Karpas-422 (cell line): ENCODE data around the gene CFAP210. TPM values are rescaled to one million over a fixed set of nuclear protein-coding genes. Genes with fewer than 3 reads are reported as not detected.
"Not testable (repeated sequence)": the region's sequence is repeated elsewhere in the genome, so short reads cannot be mapped to it uniquely, and the experiment has no call there.

ENCODE experiments used
- DNase-seq: peaks from one replicate; pipeline ENCODE4 v3.0.0-alpha.2; 2015
- H2AFZ ChIP-seq: fragments of 200-600 bp; sonication (generic); 2 replicates; pipeline ENCODE4 v1.6.1; 2014; ENCODE audit warnings: antibody characterized with exemption, low read length, mixed read lengths
- H3K27ac ChIP-seq: fragments of 200-600 bp; sonication (generic); 2 replicates; pipeline ENCODE4 v1.5.1; 2014; ENCODE audit warnings: mild to moderate bottlenecking, low read length, moderate library complexity
- H3K27me3 ChIP-seq: fragments of 200-600 bp; sonication (generic); 2 replicates; pipeline ENCODE4 v1.6.1; 2014; ENCODE audit warnings: low read length, mixed read lengths
- H3K36me3 ChIP-seq: fragments of 200-600 bp; sonication (generic); 2 replicates; pipeline ENCODE4 v1.6.1; 2014; ENCODE audit warnings: low read length, mixed read lengths; ENCODE audit not compliant: insufficient read depth
- H3K4me1 ChIP-seq: fragments of 200-600 bp; sonication (generic); 2 replicates; pipeline ENCODE4 v1.6.1; 2014; ENCODE audit warnings: mild to moderate bottlenecking, low read length, mixed read lengths
- H3K4me2 ChIP-seq: fragments of 200-600 bp; sonication (generic); 2 replicates; pipeline ENCODE4 v1.6.1; 2014; ENCODE audit warnings: low read length, low read depth, mild to moderate bottlenecking; ENCODE audit not compliant: poor library complexity, severe bottlenecking
- H3K4me3 ChIP-seq: fragments of 200-600 bp; sonication (generic); 2 replicates; pipeline ENCODE4 v1.5.1; 2014; ENCODE audit warnings: mild to moderate bottlenecking, antibody characterized with exemption, low read length, mixed read lengths
- H3K79me2 ChIP-seq: fragments of 200-600 bp; sonication (generic); 2 replicates; pipeline ENCODE4 v1.6.1; 2014; ENCODE audit warnings: mild to moderate bottlenecking, low read length, mixed read lengths
- H3K9ac ChIP-seq: fragments of 200-600 bp; sonication (generic); 2 replicates; pipeline ENCODE4 v1.6.0; 2014; ENCODE audit warnings: low read length
- H3K9me2 ChIP-seq: fragments of 200-600 bp; sonication (generic), shearing (Covaris generic); replicated peaks from 2 replicates; pipeline ENCODE4 v1.6.0; 2014; ENCODE audit warnings: mild to moderate bottlenecking, low read length, moderate library complexity; ENCODE audit not compliant: insufficient read depth
- H3K9me3 ChIP-seq: fragments of 300-700, 200-600 bp; sonication (generic); 2 replicates; pipeline ENCODE4 v1.6.1; 2014; ENCODE audit warnings: low read length, mixed read lengths
- H4K20me1 ChIP-seq: fragments of 200-600 bp; sonication (generic); 2 replicates; pipeline ENCODE4 v1.6.1; 2014; ENCODE audit warnings: mild to moderate bottlenecking, antibody characterized with exemption, low read length, low read depth; ENCODE audit not compliant: insufficient read depth
- total RNA-seq: library from RNA; depleted of rRNA; stranded (reverse); fragments of >200 nt; shearing (Covaris generic); gene quantifications from 2 replicates; pipeline ENCODE4 v1.2.3, GENCODE V29; 2014; ENCODE audit warnings: low replicate concordance

CFAP210 gene
- total RNA-seq, 1 experiment from 2014 or later, result 0.07 TPM

GRCh38 chr2:169707626-169708025, 13.4 kb upstream of the CFAP210 start:
- H3K9ac ChIP-seq, result no peak overlapping the region
- no peak overlapping the region for H3K4me3 ChIP-seq
- H3K4me1 ChIP-seq, result no peaks in the 10 kb centered on the region
- no peak overlapping the region for H3K27ac ChIP-seq
- no peaks in the 10 kb centered on the region for H3K9me2 ChIP-seq
- H3K27me3 ChIP-seq, result no peaks in the 10 kb centered on the region
- H3K9me3 ChIP-seq, result no peaks in the 10 kb centered on the region
- no peak overlapping the region for H3K4me2 ChIP-seq
- no peaks in the 10 kb centered on the region; the same call in none of the 2 replicates for H3K36me3 ChIP-seq
- H4K20me1 ChIP-seq, result no peaks in the 10 kb centered on the region
- H2AFZ ChIP-seq, result no peak overlapping the region
- H3K79me2 ChIP-seq, result no peaks in the 10 kb centered on the region
- no peak for DNase-seq

- Histone ChIP-seq H3K9me2 (no peaks in the 10 kb centered on the region), H2AFZ (no peak overlapping the region), H3K4me1 (no peaks in the 10 kb centered on the region), H3K9ac (no peak overlapping the region), H4K20me1 (no peaks in the 10 kb centered on the region), H3K4me2 (no peak overlapping the region), H3K4me3 (no peak overlapping the region), H3K27me3 (no peaks in the 10 kb centered on the region), H3K27ac (no peak overlapping the region), H3K9me3 (no peaks in the 10 kb centered on the region), H3K36me3 (peaks cover 1% of the 10 kb centered on the region), H3K79me2 (no peaks in the 10 kb centered on the region)
- no peak for DNase-seq
Observed at GRCh38 chr2:169705927-169706326, 11.7 kb upstream of the CFAP210 start.

DNA sequence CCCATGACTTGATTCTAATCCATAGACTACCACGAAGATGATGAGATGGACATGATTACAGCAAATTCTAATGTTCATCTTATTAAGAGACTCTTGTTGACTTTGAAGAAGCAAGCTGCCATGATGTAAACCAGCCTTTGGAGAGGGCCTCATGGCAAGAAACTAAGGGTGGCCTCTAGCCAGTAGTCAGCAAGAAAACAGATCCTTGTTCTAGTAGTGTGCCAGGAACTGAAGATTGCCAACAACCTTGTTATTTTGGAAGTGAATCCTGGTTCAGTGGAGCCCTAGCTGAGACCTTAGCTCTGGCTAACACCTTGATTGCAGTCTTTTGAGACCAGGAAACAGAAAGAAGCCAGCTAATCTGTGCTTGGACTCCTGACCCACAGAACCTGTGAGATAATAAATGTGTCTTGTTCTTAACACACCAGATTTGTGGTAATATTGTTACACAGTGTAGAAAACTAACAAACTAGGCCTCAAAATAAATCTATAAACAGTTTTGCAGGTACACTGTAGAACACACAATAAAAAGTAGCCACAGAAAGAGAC, 10.0 kb upstream of the CFAP210 start:
- Histone ChIP-seq H3K9ac (no peak overlapping the region), H4K20me1 (no peaks in the 10 kb centered on the region), H3K27ac (no peak overlapping the region), H3K4me1 (no peaks in the 10 kb centered on the region), H3K36me3 (peaks cover 5% of the 10 kb centered on the region), H3K4me3 (no peak overlapping the region), H3K79me2 (no peaks in the 10 kb centered on the region), H2AFZ (no peak overlapping the region), H3K27me3 (no peaks in the 10 kb centered on the region), H3K9me2 (no peaks in the 10 kb centered on the region), H3K4me2 (no peak overlapping the region), H3K9me3 (no peaks in the 10 kb centered on the region)
- no peak for DNase-seq

DNA sequence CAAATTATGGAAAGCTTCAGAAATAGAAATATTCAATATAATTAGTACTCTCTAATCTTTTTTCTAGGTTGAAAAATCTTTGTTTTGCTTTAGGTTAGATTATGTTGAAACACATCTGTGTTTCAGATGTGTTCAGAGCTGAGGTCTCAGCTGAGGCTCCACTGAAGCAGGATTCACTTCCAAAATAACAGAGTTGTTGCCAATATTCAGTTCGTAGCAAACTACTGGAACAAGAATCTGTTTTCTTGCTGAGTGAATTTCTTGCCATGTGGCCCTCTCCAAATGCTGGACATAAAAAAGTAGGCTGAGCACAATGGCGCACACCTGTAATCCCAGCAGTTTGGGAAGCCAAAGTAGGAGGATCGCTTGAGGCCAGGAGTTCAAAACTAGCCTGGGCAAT, 8.8 kb upstream of the CFAP210 start:
- Histone ChIP-seq H2AFZ (no peak overlapping the region), H3K9me2 (no peaks in the 10 kb centered on the region), H3K4me2 (no peak overlapping the region), H3K27me3 (no peaks in the 10 kb centered on the region), H3K4me3 (no peak overlapping the region), H3K9me3 (no peaks in the 10 kb centered on the region), H3K9ac (no peak overlapping the region), H3K79me2 (no peaks in the 10 kb centered on the region), H3K36me3 (peaks cover 5% of the 10 kb centered on the region; the same call in 1 of the 2 replicates), H3K27ac (no peak overlapping the region), H4K20me1 (no peaks in the 10 kb centered on the region), H3K4me1 (no peaks in the 10 kb centered on the region)
- DNase-seq, result no peak

DNA sequence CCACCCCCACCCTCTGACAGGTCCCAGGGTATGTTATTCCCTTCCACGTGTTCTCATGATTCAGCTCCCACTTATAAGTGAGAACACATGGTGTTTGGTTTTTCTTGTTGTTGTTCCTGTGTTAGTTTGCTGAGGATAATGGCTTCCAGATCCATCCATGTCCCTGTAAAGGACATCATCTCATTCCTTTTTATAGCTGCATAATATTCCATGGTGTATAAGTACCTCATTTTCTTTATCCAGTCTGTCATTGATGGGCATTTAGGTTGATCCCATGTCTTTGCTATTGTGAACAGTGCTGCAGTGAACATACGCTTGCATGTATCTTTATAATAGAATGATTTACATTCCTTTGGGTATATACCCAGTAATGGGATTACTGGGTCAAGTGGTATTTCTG, 5.0 kb upstream of the CFAP210 start:
- H3K4me3 ChIP-seq, H3K27ac ChIP-seq, H3K9ac ChIP-seq, DNase-seq, H4K20me1 ChIP-seq, H3K27me3 ChIP-seq, H3K9me3 ChIP-seq, H3K4me2 ChIP-seq, H3K9me2 ChIP-seq, H2AFZ ChIP-seq: not testable (repeated sequence)
- Histone ChIP-seq H3K79me2 (peaks cover 20% of the 10 kb centered on the region), H3K4me1 (peaks cover 12% of the 10 kb centered on the region), H3K36me3 (peaks cover 11% of the 10 kb centered on the region; the same call in 1 of the 2 replicates)

DNA sequence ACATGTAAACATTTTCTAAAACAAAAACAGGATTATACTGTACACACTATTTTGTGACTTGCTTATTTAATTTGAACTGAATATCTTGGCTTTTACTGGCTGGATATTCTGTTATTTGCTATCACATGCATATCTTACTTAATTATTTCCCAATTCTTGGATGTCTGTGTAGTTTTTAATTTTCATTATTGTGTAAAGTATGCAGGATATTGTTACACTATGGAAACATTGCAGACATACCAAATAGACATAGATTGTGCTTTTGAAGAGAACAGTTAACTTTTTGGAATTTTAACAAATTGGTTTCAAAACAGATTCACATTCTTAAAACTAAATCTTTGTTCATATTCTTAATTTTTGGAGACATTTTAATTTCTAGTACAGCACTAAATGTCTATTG, 2.2 kb upstream of the CFAP210 start:
- Histone ChIP-seq H3K27ac (no peak overlapping the region), H3K9me3 (peaks cover 5% of the 10 kb centered on the region), H3K79me2 (peaks cover 20% of the 10 kb centered on the region), H3K36me3 (peaks cover 11% of the 10 kb centered on the region), H2AFZ (no peak overlapping the region), H3K4me1 (peaks cover 23% of the 10 kb centered on the region), H3K27me3 (no peaks in the 10 kb centered on the region; the same call in 1 of the 2 replicates), H4K20me1 (no peaks in the 10 kb centered on the region), H3K4me3 (no peak overlapping the region), H3K4me2 (no peak overlapping the region), H3K9me2 (no peaks in the 10 kb centered on the region), H3K9ac (no peak overlapping the region)
- no peak for DNase-seq

DNA sequence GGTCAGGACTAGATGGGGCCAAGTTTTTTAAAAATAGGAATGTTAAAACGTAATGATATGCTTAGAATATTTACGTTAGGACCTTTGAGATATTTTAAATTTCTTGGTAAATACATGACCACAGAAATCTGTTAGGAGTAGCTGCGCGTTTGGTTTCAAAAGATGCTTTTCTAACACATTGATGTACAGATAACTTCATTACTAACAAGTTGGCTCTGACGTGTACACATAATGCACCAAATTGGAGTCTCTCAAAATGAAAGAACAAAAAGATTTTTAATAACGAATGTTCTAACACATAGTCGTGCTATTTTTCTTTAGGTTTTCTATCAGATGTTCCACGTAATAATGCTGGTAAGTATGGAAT, 672 bp upstream of the CFAP210 start:
- peak; percentile 47 for DNase-seq
- H2AFZ ChIP-seq, result peak overlapping the region; percentile 91

DNA sequence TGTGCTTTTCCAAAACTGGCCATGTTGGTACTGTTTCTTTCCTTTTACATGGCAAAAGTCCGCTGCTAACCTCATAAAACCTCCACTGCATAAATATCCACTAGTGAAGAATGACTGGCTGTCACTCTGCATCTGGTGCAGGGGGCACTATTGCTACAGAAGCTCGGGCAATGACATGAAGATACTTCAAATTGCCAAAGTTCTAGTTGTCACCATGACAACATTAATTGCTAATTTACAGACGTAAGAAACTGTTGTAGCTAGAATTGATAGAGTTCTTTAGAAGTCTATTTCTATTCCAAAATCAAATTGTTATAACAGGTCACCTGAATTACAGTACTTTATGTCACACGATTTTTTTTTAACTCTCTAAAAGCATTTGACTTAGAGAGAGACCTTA, 845 bp downstream of the CFAP210 start:
- H3K4me1 ChIP-seq, result peaks cover 23% of the 10 kb centered on the region
- H3K4me2 ChIP-seq, result peak overlapping the region; percentile 95
- H3K4me3 ChIP-seq, result peak overlapping the region; percentile 82
- peak; percentile 68 for DNase-seq
- peaks cover 17% of the 10 kb centered on the region for H3K9me3 ChIP-seq
- peak overlapping the region; percentile 81 for H3K9ac ChIP-seq
- H3K27ac ChIP-seq, result no peak overlapping the region
- H4K20me1 ChIP-seq, result no peaks in the 10 kb centered on the region
- no peaks in the 10 kb centered on the region; the same call in 1 of the 2 replicates for H3K27me3 ChIP-seq
- H3K79me2 ChIP-seq, result peaks cover 20% of the 10 kb centered on the region
- H2AFZ ChIP-seq, result no peak overlapping the region
- peaks cover 6% of the 10 kb centered on the region for H3K36me3 ChIP-seq
- H3K9me2 ChIP-seq, result no peaks in the 10 kb centered on the region

More for the DNA sequence above, 672 bp upstream of the CFAP210 start:
- Histone ChIP-seq H3K4me2 (peak overlapping the region; percentile 95), H3K9ac (peak overlapping the region; percentile 81), H3K36me3 (peaks cover 6% of the 10 kb centered on the region), H3K27me3 (no peaks in the 10 kb centered on the region; the same call in 1 of the 2 replicates), H3K79me2 (peaks cover 20% of the 10 kb centered on the region), H3K9me3 (peaks cover 13% of the 10 kb centered on the region), H4K20me1 (no peaks in the 10 kb centered on the region), H3K4me3 (peak overlapping the region; percentile 82), H3K9me2 (no peaks in the 10 kb centered on the region), H3K27ac (peak overlapping the region; percentile 20), H3K4me1 (peaks cover 23% of the 10 kb centered on the region)
